GM12873 (cell line): ENCODE data around the gene KCNAB1.

Experiments
- CTCF ChIP-seq: IDR thresholded peaks from 2 replicates; pipeline ENCODE4 v1.5.1; 2012; ENCODE audit warnings: low read depth, mild to moderate bottlenecking, moderate library complexity, low read length, control low read depth; ENCODE audit not compliant: insufficient read depth; ENCODE audit errors: missing control alignments

The KCNAB1 gene

GRCh38 chr3:156323466-156323865 is 203.1 kb downstream of the KCNAB1 start:
- no peak for TF ChIP-seq CTCF

- no peak for TF ChIP-seq CTCF
Measured at GRCh38 chr3:156330415-156330814, 210.0 kb downstream of the KCNAB1 start.

DNA sequence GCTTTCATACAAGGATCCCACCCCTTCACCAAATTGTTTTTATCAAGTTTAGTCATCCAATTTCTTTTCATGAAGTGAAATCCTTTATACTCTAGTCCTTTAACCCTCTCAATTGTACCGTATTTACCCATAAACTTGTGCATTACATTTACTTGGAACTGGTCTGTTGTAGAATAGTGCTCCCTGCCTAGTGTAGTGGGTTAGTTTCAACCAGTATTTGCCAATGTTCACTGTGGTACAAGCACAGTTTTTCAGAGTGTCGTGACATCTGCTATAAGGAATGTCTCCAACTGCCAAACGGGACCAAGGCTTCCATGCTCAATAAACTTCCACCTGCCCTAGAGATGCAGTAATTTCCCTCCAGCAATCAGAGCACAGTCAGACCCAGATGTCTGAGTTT is 211.9 kb downstream of the KCNAB1 start:
- no peak for TF ChIP-seq CTCF

- no peak for TF ChIP-seq CTCF
Measured at GRCh38 chr3:156334841-156335545, 214.6 kb downstream of the KCNAB1 start.

DNA sequence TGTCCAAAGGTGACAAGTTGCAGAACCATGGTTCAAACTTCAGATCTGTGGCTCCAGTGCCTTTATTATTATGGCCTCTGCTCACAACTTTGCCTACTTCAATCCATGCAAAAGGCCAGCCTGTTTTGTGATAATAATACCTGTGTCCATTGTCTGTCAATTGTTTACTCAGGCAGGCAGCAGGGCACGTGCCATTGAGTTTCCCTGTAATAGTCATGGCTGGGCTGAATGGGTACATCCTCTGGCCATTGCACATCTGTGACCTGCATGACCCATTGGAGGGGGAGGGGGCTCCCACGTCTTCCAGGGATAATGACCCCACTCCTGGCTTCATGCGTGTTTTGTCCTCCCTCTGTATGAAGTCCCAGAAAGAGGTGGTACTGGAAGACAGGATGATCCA is 219.1 kb downstream of the KCNAB1 start:
- no peak for TF ChIP-seq CTCF

DNA sequence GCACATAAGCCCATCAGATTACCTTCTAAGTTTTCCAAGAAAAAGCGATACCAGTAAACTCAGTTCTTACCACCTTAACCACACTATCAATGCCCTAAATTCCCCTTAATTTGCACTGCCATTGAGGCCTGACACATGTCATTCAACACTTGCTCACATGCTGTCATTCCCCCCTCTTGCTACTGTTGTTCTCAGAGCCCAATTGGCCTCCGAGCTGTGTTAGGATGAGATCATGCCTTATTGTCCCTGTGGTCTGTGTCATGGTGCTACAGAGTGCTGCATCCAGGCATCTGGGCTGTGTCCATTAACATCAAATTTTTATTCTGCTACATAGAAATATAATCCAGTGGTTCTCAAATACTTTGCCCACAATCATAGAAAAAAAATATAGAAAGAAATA is 221.0 kb downstream of the KCNAB1 start:
- TF ChIP-seq CTCF, result no peak

DNA sequence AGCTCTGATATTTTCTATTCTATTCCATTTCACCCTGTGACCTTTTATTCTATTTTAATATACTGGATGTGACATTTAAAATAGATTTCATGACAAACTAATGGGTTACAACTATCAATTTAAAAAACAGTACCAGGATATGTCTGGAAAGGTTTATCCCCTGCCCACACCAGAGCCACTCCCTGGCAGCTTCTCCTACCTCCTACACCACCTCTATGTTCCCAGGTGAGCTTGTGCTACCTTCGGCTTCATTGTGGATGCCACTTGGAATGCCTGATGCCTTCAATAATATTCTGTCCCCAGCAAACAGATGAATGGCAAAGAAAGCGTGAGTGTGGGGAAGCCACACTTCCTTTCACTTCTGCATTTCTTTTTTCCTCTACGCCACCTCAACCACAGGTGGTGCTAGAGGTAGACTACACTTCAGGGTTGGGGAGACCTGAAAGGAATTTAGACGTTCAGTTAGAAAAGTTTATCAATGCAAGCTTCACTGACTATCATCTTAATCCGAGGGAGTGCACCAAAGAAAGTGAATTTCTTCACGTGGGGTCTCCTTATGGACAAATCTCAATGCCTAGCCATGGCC is 221.5 kb downstream of the KCNAB1 start:
- peak; percentile 57 for TF ChIP-seq CTCF
